ENCODE results near the gene NTM.

The NTM gene

DNA sequence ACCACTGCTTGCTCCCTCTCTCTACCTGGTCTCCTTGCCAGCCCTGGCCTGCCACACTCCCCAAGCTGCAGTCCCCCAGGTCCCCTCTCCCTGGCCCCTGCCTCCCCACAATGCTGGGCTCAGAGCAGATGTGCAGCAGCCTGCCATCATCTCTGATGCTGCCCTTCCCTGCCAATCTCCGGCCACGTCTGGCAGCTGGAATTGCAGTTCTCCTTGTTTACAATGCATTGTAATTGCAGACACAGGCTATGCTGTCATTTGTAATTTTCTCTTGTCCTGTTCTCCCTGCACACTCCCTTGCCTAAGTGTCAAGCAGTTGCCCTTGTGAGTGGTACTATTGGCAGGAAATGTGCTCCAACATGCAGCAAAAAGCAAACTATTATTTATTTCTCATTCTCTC is 222.3 kb downstream of the NTM start (continued):
- TF ChIP-seq, protein P1, sequence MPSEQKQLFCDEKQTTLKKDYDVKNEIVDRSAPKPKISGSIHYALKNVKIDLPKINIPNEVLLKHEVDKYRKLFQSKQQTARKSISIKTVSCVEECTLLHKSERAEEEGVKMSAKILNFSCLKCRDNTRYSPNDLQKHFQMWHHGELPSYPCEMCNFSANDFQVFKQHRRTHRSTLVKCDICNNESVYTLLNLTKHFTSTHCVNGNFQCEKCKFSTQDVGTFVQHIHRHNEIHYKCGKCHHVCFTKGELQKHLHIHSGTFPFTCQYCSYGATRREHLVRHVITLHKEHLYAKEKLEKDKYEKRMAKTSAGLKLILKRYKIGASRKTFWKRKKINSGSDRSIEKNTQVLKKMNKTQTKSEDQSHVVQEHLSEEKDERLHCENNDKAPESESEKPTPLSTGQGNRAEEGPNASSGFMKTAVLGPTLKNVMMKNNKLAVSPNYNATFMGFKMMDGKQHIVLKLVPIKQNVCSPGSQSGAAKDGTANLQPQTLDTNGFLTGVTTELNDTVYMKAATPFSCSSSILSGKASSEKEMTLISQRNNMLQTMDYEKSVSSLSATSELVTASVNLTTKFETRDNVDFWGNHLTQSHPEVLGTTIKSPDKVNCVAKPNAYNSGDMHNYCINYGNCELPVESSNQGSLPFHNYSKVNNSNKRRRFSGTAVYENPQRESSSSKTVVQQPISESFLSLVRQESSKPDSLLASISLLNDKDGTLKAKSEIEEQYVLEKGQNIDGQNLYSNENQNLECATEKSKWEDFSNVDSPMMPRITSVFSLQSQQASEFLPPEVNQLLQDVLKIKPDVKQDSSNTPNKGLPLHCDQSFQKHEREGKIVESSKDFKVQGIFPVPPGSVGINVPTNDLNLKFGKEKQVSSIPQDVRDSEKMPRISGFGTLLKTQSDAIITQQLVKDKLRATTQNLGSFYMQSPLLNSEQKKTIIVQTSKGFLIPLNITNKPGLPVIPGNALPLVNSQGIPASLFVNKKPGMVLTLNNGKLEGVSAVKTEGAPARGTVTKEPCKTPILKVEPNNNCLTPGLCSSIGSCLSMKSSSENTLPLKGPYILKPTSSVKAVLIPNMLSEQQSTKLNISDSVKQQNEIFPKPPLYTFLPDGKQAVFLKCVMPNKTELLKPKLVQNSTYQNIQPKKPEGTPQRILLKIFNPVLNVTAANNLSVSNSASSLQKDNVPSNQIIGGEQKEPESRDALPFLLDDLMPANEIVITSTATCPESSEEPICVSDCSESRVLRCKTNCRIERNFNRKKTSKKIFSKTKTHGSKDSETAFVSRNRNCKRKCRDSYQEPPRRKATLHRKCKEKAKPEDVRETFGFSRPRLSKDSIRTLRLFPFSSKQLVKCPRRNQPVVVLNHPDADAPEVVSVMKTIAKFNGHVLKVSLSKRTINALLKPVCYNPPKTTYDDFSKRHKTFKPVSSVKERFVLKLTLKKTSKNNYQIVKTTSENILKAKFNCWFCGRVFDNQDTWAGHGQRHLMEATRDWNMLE (tag by site-specific recombination; conservative IDR thresholded peaks at IDR 0.05; ENCODE audit: low read depth), result no peak
- TF ChIP-seq EGR2 (tag by site-specific recombination; IDR thresholded peaks at IDR 0.05; ENCODE audit: low read depth) (no peak), SP2 (tag by site-specific recombination; IDR thresholded peaks at IDR 0.05) (no peak), ZFP69B (tag by site-specific recombination; IDR thresholded peaks at IDR 0.05) (no peak), ZFP3 (tag by site-specific recombination; IDR thresholded peaks at IDR 0.05; ENCODE audit: low read depth) (no peak), ZNF585B (tag by site-specific recombination; IDR thresholded peaks at IDR 0.05) (no peak), KLF8 (tag by site-specific recombination; IDR thresholded peaks at IDR 0.05) (no peak), ZNF664 (tag by site-specific recombination; IDR thresholded peaks at IDR 0.05) (no peak)
- TF ChIP-seq, protein P2, sequence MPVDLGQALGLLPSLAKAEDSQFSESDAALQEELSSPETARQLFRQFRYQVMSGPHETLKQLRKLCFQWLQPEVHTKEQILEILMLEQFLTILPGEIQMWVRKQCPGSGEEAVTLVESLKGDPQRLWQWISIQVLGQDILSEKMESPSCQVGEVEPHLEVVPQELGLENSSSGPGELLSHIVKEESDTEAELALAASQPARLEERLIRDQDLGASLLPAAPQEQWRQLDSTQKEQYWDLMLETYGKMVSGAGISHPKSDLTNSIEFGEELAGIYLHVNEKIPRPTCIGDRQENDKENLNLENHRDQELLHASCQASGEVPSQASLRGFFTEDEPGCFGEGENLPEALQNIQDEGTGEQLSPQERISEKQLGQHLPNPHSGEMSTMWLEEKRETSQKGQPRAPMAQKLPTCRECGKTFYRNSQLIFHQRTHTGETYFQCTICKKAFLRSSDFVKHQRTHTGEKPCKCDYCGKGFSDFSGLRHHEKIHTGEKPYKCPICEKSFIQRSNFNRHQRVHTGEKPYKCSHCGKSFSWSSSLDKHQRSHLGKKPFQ (tag by site-specific recombination; IDR thresholded peaks at IDR 0.05), result no peak

DNA sequence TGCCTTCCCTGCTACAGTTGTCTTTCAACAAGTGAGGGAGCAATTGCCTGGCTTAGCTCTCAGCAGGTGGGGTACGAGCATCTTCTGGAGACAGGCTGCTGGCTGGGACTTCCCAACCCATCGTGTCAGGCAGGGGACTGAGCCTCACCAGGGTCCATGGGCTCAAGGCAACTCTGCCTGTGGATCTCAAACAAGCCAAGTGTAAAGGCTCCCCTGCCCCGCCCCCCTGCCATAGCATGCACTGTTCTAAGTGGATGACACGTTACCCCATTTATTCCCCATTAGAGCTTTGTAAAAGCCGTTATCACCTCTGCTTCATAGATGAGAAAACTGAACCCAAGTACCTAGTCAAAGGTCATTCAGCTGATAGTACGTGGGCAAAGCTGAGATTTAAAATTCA is 222.9 kb downstream of the NTM start:
- Histone ChIP-seq H3K27ac (ENCODE audit: extremely low read depth, low read depth, low read length) (no peak overlapping the region), H3K9me3 (ENCODE audit: control insufficient read depth, insufficient read depth, low read depth, low read length) (no peaks in the 10 kb centered on the region), H3K4me3 (ENCODE audit: low read depth, low read length) (no peak overlapping the region), H3K36me3 (ENCODE audit: control insufficient read depth in 2 of 2, insufficient read depth in 1 of 2, low read length in 2 of 2) (no peaks in the 10 kb centered on the region), H3K4me1 (ENCODE audit: control insufficient read depth, insufficient read depth, low read length) (no peaks in the 10 kb centered on the region)
- ChIA-PET POLR2A (no interaction called here), CTCF (no interaction called here)
- no peak for TF ChIP-seq ZNF248 (tag by site-specific recombination; IDR thresholded peaks at IDR 0.05)
- no peak for TF ChIP-seq ZNF530 (tag by site-specific recombination; IDR thresholded peaks at IDR 0.05; ENCODE audit: low read depth)
- no peak for TF ChIP-seq ZBTB21 (tag by site-specific recombination; IDR thresholded peaks at IDR 0.05)
- TF ChIP-seq, protein P3, sequence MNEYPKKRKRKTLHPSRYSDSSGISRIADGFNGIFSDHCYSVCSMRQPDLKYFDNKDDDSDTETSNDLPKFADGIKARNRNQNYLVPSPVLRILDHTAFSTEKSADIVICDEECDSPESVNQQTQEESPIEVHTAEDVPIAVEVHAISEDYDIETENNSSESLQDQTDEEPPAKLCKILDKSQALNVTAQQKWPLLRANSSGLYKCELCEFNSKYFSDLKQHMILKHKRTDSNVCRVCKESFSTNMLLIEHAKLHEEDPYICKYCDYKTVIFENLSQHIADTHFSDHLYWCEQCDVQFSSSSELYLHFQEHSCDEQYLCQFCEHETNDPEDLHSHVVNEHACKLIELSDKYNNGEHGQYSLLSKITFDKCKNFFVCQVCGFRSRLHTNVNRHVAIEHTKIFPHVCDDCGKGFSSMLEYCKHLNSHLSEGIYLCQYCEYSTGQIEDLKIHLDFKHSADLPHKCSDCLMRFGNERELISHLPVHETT (tag by site-specific recombination; IDR thresholded peaks at IDR 0.05), result no peak
- TF ChIP-seq, protein P4, sequence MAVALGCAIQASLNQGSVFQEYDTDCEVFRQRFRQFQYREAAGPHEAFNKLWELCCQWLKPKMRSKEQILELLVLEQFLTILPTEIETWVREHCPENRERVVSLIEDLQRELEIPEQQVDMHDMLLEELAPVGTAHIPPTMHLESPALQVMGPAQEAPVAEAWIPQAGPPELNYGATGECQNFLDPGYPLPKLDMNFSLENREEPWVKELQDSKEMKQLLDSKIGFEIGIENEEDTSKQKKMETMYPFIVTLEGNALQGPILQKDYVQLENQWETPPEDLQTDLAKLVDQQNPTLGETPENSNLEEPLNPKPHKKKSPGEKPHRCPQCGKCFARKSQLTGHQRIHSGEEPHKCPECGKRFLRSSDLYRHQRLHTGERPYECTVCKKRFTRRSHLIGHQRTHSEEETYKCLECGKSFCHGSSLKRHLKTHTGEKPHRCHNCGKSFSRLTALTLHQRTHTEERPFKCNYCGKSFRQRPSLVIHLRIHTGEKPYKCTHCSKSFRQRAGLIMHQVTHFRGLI (tag by site-specific recombination; IDR thresholded peaks at IDR 0.05), result no peak
- TF ChIP-seq ZNF138 (tag by site-specific recombination; IDR thresholded peaks at IDR 0.05; ENCODE audit: borderline replicate concordance), result no peak
- TF ChIP-seq ZNF121 (tag by site-specific recombination; IDR thresholded peaks at IDR 0.05), result no peak
- TF ChIP-seq SP2 (tag by site-specific recombination; IDR thresholded peaks at IDR 0.05), result no peak
- TF ChIP-seq, protein P5, sequence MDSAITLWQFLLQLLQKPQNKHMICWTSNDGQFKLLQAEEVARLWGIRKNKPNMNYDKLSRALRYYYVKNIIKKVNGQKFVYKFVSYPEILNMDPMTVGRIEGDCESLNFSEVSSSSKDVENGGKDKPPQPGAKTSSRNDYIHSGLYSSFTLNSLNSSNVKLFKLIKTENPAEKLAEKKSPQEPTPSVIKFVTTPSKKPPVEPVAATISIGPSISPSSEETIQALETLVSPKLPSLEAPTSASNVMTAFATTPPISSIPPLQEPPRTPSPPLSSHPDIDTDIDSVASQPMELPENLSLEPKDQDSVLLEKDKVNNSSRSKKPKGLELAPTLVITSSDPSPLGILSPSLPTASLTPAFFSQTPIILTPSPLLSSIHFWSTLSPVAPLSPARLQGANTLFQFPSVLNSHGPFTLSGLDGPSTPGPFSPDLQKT (IDR thresholded peaks at IDR 0.05; ENCODE audit: borderline replicate concordance, low read depth, low read length), result no peak
- no peak for TF ChIP-seq HOXC10 (CRISPR knock-in tag; IDR thresholded peaks at IDR 0.05)
- TF ChIP-seq, protein P6, sequence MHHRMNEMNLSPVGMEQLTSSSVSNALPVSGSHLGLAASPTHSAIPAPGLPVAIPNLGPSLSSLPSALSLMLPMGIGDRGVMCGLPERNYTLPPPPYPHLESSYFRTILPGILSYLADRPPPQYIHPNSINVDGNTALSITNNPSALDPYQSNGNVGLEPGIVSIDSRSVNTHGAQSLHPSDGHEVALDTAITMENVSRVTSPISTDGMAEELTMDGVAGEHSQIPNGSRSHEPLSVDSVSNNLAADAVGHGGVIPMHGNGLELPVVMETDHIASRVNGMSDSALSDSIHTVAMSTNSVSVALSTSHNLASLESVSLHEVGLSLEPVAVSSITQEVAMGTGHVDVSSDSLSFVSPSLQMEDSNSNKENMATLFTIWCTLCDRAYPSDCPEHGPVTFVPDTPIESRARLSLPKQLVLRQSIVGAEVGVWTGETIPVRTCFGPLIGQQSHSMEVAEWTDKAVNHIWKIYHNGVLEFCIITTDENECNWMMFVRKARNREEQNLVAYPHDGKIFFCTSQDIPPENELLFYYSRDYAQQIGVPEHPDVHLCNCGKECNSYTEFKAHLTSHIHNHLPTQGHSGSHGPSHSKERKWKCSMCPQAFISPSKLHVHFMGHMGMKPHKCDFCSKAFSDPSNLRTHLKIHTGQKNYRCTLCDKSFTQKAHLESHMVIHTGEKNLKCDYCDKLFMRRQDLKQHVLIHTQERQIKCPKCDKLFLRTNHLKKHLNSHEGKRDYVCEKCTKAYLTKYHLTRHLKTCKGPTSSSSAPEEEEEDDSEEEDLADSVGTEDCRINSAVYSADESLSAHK (tag by site-specific recombination; IDR thresholded peaks at IDR 0.05), result no peak
- TF ChIP-seq, protein P7, sequence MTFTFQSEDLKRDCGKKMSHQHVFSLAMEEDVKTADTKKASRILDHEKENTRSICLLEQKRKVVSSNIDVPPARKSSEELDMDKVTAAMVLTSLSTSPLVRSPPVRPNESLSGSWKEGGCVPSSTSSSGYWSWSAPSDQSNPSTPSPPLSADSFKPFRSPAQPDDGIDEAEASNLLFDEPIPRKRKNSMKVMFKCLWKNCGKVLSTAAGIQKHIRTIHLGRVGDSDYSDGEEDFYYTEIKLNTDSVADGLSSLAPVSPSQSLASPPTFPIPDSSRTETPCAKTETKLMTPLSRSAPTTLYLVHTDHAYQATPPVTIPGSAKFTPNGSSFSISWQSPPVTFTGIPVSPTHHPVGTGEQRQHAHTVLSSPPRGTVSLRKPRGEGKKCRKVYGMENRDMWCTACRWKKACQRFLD (tag by site-specific recombination; IDR thresholded peaks at IDR 0.05), result no peak
- TF ChIP-seq, protein P8, sequence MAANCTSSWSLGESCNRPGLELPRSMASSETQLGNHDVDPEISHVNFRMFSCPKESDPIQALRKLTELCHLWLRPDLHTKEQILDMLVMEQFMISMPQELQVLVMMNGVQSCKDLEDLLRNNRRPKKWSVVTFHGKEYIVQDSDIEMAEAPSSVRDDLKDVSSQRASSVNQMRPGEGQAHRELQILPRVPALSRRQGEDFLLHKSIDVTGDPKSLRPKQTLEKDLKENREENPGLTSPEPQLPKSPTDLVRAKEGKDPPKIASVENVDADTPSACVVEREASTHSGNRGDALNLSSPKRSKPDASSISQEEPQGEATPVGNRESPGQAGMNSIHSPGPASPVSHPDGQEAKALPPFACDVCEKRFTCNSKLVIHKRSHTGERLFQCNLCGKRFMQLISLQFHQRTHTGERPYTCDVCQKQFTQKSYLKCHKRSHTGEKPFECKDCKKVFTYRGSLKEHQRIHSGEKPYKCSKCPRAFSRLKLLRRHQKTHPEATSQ (tag by site-specific recombination; IDR thresholded peaks at IDR 0.05), result no peak

Measured in HEK293 (cell line).